NCI-H128 (cell line): ENCODE measurements around the gene TTBK2.
A peak's percentile ranks its signal among the peaks of the same experiment; 100 is the strongest.
"Not testable (repeated sequence)": the region's sequence is repeated elsewhere in the genome, so short reads cannot be mapped to it uniquely, and the experiment has no call there.

Source experiments
- DNase-seq: peaks from one replicate; lab custom pipeline; 2025; ENCODE audit not compliant: unreplicated experiment; lab: John Stamatoyannopoulos, UW

The TTBK2 gene

GRCh38 chr15:42766109-42766508 is 154.5 kb downstream of the TTBK2 start:
- DNase-seq = not testable (repeated sequence)

GRCh38 chr15:42764154-42764731 is 156.3 kb downstream of the TTBK2 start:
- DNase-seq = not testable (repeated sequence)

- not testable (repeated sequence) for DNase-seq
Observed at GRCh38 chr15:42761813-42762212, 158.8 kb downstream of the TTBK2 start.

- no peak for DNase-seq
Observed at GRCh38 chr15:42760759-42761158, 159.8 kb downstream of the TTBK2 start.

GRCh38 chr15:42759093-42759492 is 161.5 kb downstream of the TTBK2 start:
- DNase-seq = no peak

GRCh38 chr15:42750306-42750705 is 170.3 kb downstream of the TTBK2 start:
- no peak for DNase-seq

GRCh38 chr15:42749266-42749665 is 171.3 kb downstream of the TTBK2 start:
- no peak for DNase-seq

GRCh38 chr15:42744195-42744594 is 176.4 kb downstream of the TTBK2 start:
- DNase-seq = no peak

GRCh38 chr15:42742149-42742548 is 178.4 kb downstream of the TTBK2 start:
- no peak for DNase-seq

GRCh38 chr15:42741710-42742109 is 178.9 kb downstream of the TTBK2 start:
- no peak for DNase-seq

- DNase-seq = no peak
Observed at GRCh38 chr15:42737529-42738328, 182.8 kb downstream of the TTBK2 start.

- DNase-seq = peak; percentile 51
Observed at GRCh38 chr15:42736793-42737528, 183.6 kb downstream of the TTBK2 start, which contains the start of gene CDAN1. Gene CDAN1, minus strand, starts transcription at chr15:42737128. Its CDS starts 26 bp downstream, at chr15:42737102.

GRCh38 chr15:42736178-42736792 is 184.3 kb downstream of the TTBK2 start:
- no peak for DNase-seq

- no peak for DNase-seq
Observed at GRCh38 chr15:42735382-42736165, 185.0 kb downstream of the TTBK2 start.

- DNase-seq = no peak
Observed at GRCh38 chr15:42734076-42734672, 186.4 kb downstream of the TTBK2 start.

- DNase-seq = no peak
Observed at GRCh38 chr15:42733027-42733426, 187.6 kb downstream of the TTBK2 start.

GRCh38 chr15:42732095-42732827 is 188.3 kb downstream of the TTBK2 start:
- no peak for DNase-seq

GRCh38 chr15:42731461-42731860 is 189.1 kb downstream of the TTBK2 start:
- no peak for DNase-seq

- DNase-seq = no peak
Observed at GRCh38 chr15:42730536-42730935, 190.0 kb downstream of the TTBK2 start.

- no peak for DNase-seq
Observed at GRCh38 chr15:42730135-42730534, 190.4 kb downstream of the TTBK2 start.
